HUES6 (cell line): ENCODE measurements around the gene SPG11.
"Not testable (repeated sequence)": the region's sequence is repeated elsewhere in the genome, so short reads cannot be mapped to it uniquely, and the experiment has no call there.

Source experiments
- H3K27ac ChIP-seq: 2 replicates; pipeline ENCODE4 v1.7.0; 2013; ENCODE audit warnings: low read depth, mild to moderate bottlenecking, low read length, inconsistent platforms
- H3K27me3 ChIP-seq: 2 replicates; pipeline ENCODE4 v1.6.1; 2013; ENCODE audit warnings: low read length; ENCODE audit not compliant: control insufficient read depth, insufficient read depth
- H3K36me3 ChIP-seq: 2 replicates; pipeline ENCODE4 v1.6.1; 2013; ENCODE audit warnings: low read length; ENCODE audit not compliant: control insufficient read depth, insufficient read depth
- H3K4me1 ChIP-seq: 2 replicates; pipeline ENCODE4 v1.6.1; 2013; ENCODE audit warnings: low read length; ENCODE audit not compliant: control insufficient read depth, insufficient read depth
- H3K4me3 ChIP-seq: 2 replicates; pipeline ENCODE4 v1.5.1; 2013; ENCODE audit warnings: low read depth, low read length
- H3K9ac ChIP-seq: one replicate; pipeline ENCODE4 v1.6.1; 2013; ENCODE audit warnings: mild to moderate bottlenecking, low read length
- H3K9me3 ChIP-seq: 2 replicates; pipeline ENCODE4 v1.6.1; 2013; ENCODE audit warnings: low read depth, low read length; ENCODE audit not compliant: control insufficient read depth, insufficient read depth

SPG11 gene

GRCh38 chr15:44554934-44555723, 108.3 kb downstream of the SPG11 start:
- H3K27ac ChIP-seq = no peak overlapping the region
- no peaks in the 10 kb centered on the region for H3K27me3 ChIP-seq
- H3K36me3 ChIP-seq = peaks cover 90% of the 10 kb centered on the region
- H3K9me3 ChIP-seq = no peaks in the 10 kb centered on the region
- no peak overlapping the region for H3K4me3 ChIP-seq
- no peaks in the 10 kb centered on the region for H3K4me1 ChIP-seq
- no peak overlapping the region for H3K9ac ChIP-seq

GRCh38 chr15:44550734-44551133, 112.7 kb downstream of the SPG11 start:
- Histone ChIP-seq H3K9me3 (no peaks in the 10 kb centered on the region), H3K36me3 (peaks cover 54% of the 10 kb centered on the region)

DNA sequence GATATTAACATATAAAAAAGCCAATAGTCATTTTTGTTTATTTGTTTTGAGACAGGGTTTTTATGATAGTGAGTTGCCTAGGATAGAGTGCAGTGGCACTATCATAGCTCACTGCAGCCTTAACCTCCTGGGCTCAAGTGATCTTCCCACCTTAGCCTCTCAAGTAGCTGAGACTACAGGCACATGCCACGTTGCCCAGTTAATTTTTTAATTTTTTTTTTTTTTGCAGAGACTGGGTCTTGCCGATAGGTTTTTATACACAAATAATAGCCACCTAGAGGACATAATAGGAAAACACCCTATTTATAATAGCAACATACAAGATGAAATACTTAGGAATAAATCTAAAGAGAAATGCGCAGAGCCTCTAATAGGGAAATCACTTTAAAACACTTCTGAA, 113.2 kb downstream of the SPG11 start:
- Histone ChIP-seq H3K27ac (no peak overlapping the region), H3K4me1 (peaks cover 2% of the 10 kb centered on the region; the same call in 1 of the 2 replicates), H3K9me3 (no peaks in the 10 kb centered on the region), H3K9ac (no peak overlapping the region), H3K4me3 (no peak overlapping the region), H3K36me3 (peaks cover 49% of the 10 kb centered on the region), H3K27me3 (no peaks in the 10 kb centered on the region)

More at GRCh38 chr15:44550734-44551133, 112.7 kb downstream of the SPG11 start:
- Histone ChIP-seq H3K4me1 (peaks cover 2% of the 10 kb centered on the region; the same call in 1 of the 2 replicates), H3K27me3 (no peaks in the 10 kb centered on the region), H3K27ac (no peak overlapping the region), H3K9ac (no peak overlapping the region), H3K4me3 (no peak overlapping the region)

- H3K9me3 ChIP-seq, H3K9ac ChIP-seq, H3K4me1 ChIP-seq, H3K4me3 ChIP-seq, H3K27me3 ChIP-seq, H3K27ac ChIP-seq: not testable (repeated sequence)
- H3K36me3 ChIP-seq = peaks cover 38% of the 10 kb centered on the region
Measured at GRCh38 chr15:44549152-44549551, 114.3 kb downstream of the SPG11 start.

DNA sequence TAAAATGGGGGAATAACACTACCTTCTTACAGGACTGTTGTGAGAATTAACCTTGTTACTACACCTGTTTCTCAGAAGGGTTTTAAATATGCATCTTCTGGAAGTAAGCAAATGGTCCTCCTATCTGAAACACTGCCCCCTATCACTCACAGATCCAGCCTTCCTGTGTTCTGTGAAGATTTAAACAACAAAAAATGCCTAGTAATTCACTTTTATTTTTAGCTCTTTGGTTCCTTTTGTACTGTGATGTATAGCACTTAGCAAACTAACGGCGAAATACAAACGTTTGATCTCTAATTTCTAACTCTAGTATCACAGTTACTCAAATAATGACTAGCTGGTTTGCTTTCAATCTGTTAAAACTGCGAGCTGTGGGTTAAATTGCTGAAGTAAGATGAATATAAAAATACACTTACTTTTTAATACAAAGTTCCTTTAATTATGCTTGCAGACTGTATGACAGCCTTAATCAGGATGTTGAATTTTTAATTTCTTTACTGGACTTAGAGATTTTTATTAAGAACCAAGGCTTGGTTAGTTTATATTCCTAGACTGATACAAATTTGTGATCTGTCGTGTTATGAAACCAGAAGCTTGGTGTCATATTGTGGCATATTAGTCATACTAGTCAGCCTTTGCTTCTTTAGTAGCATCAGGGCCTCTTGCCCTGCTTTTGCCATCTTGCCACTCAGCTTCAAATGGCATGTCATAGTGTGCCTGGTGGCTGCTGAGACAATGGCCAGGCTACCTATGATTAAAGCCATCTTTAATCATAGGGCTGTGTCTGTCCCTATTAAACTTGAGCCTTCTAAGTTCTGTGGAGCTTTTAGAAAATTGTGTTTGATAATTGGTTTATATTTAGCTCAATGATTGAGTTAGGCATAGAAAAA, 117.3 kb downstream of the SPG11 start:
- Histone ChIP-seq H3K9ac (no peak overlapping the region), H3K27ac (no peak overlapping the region), H3K4me3 (no peak overlapping the region), H3K9me3 (no peaks in the 10 kb centered on the region), H3K27me3 (no peaks in the 10 kb centered on the region), H3K4me1 (peaks cover 2% of the 10 kb centered on the region; the same call in 1 of the 2 replicates), H3K36me3 (peaks cover 26% of the 10 kb centered on the region)

DNA sequence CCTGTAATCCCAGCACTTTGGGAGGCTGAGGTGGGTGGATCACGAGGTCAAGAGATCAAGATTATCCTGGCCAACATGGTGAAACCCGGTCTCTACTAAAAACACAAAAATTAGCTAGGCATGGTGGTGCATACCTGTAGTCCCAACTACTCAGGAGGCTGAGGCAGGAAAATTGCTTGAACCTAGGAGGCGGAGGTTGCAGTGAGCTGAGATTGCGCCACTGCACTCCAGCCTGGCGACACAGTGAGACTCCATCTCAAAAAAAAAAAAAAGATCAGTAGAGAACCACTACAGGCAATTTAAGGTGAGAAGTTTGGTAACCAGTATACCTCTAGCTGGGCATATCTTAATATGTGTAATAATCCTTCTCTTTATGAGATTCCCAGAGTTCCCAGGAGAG, 118.7 kb downstream of the SPG11 start:
- H3K4me1 ChIP-seq, H3K27ac ChIP-seq, H3K27me3 ChIP-seq, H3K4me3 ChIP-seq, H3K9me3 ChIP-seq, H3K9ac ChIP-seq: not testable (repeated sequence)
- peaks cover 27% of the 10 kb centered on the region for H3K36me3 ChIP-seq

DNA sequence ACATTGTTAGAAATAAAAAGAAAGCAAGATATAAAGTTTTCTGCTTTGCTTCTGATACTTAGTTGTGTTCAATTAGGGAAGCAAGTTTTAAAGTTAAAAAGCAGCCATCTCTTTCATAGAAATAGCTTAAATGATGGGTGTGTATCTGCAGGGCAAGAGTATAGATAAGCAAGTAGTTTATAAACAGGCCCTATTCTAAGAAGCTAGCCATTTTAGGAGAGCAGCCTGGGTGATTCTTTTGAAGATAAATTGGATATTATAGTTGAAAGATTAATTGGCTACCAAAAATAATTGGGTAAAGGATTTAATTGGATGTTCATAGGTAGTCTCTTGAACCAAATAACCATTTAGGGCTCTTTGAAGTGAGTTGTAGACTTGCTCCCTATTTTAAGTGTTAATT, 120.9 kb downstream of the SPG11 start:
- Histone ChIP-seq H3K27me3 (no peaks in the 10 kb centered on the region), H3K36me3 (peaks cover 31% of the 10 kb centered on the region), H3K4me1 (peaks cover 6% of the 10 kb centered on the region), H3K9me3 (no peaks in the 10 kb centered on the region), H3K9ac (no peak overlapping the region), H3K4me3 (no peak overlapping the region), H3K27ac (no peak overlapping the region)

DNA sequence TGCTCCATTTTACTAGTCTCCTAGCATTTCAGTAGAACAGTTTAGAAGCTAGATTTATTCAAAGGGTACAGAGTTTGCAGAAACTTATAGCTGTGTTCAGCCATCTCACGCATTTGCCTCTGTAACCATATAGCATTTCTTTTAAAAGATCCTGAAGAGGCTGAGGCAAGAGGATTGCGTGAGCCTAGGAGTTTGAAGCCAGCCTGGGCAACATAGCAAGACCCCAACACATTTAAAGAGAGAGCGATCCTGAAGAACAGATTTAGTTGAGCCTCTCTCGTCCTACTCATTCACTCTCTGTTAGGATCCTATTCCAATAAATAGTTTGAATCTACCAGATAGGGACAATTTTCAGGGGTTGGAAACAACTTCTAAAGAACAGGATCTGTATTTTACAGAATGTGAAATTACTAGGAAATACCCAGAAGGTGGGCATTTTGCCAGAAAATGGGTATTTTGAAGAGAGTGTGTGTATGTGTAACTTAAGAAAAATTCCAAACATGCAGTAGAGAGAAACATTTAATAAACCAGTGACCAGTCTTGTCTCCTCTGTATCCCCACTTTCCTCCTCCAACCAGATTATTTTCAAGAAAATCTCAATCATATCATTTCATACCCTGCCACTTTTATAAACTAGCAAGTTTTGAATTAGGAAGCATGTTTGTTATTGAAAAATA, 122.0 kb downstream of the SPG11 start:
- Histone ChIP-seq H3K4me1 (peaks cover 6% of the 10 kb centered on the region), H3K27ac (no peak overlapping the region), H3K27me3 (no peaks in the 10 kb centered on the region), H3K4me3 (no peak overlapping the region), H3K36me3 (peaks cover 31% of the 10 kb centered on the region), H3K9ac (no peak overlapping the region), H3K9me3 (no peaks in the 10 kb centered on the region)

DNA sequence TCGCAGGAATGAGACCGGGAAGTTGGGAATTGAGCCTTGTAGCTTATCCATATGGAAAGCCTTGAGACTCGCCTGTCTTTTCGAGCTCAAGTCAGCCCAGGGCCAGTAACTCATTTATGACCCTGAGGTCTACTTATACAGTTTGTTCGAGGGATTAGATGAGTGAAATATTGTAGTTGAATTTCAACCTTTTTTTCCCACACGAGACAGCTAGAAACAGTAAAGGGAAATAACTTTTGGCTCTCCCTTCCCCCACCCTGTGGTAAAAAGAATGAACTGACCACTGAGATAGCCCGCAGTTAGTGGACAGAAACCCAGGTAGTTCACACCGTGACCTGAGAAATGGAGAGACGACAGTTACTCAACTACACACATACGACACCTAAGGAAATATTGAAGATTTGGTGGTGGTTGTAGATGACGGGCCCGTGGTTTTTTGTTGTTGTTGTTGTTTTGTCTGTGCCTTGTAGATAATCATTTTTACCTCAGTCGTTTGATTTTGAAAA, 125.7 kb downstream of the SPG11 start:
- peaks cover 7% of the 10 kb centered on the region; the same call in 1 of the 2 replicates for H3K4me1 ChIP-seq
- peak overlapping the region; percentile 90 for H3K27ac ChIP-seq
- H3K36me3 ChIP-seq = peaks cover 27% of the 10 kb centered on the region
- H3K9me3 ChIP-seq = no peaks in the 10 kb centered on the region
- peak overlapping the region; percentile 82 for H3K4me3 ChIP-seq
- peak overlapping the region; percentile 93 for H3K9ac ChIP-seq
- no peaks in the 10 kb centered on the region for H3K27me3 ChIP-seq

- Histone ChIP-seq H3K9ac (peak within 1 kb of the TSS; percentile 93), H3K9me3 (no peaks in the 10 kb centered on the region), H3K27me3 (no peaks in the 10 kb centered on the region), H3K27ac (peak within 1 kb of the TSS; percentile 90), H3K4me1 (peaks cover 7% of the 10 kb centered on the region; the same call in 1 of the 2 replicates), H3K4me3 (peak within 1 kb of the TSS; percentile 82), H3K36me3 (peaks cover 27% of the 10 kb centered on the region)
Measured at GRCh38 chr15:44536962-44537734, 126.3 kb downstream of the SPG11 start, which contains the start of gene EIF3J. Gene EIF3J, plus strand, starts transcription at chr15:44537147. Its CDS starts 48 bp downstream, at chr15:44537195.
